ENCODE data around the gene MEIOSIN.

DNA sequence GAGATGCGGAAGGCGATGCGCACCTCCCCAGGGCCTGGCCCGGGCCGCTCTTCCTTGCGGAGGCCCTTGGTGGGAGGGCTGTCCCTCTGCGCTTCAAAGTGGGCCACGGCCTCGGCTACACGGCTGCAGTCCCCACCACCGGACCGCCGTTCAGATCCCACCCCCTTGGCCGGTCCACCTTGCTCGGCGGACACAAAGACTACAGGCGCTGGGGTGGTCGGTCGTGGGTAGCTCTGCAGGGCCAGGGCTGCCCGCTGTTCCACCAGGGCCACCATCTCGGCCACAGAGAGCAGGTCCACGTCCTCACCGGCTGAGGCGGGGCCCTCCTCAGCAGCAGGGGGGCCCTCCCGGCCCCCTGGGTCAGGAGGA lies 20.6 kb upstream of the MEIOSIN start:
- TF ChIP-seq, protein P1, sequence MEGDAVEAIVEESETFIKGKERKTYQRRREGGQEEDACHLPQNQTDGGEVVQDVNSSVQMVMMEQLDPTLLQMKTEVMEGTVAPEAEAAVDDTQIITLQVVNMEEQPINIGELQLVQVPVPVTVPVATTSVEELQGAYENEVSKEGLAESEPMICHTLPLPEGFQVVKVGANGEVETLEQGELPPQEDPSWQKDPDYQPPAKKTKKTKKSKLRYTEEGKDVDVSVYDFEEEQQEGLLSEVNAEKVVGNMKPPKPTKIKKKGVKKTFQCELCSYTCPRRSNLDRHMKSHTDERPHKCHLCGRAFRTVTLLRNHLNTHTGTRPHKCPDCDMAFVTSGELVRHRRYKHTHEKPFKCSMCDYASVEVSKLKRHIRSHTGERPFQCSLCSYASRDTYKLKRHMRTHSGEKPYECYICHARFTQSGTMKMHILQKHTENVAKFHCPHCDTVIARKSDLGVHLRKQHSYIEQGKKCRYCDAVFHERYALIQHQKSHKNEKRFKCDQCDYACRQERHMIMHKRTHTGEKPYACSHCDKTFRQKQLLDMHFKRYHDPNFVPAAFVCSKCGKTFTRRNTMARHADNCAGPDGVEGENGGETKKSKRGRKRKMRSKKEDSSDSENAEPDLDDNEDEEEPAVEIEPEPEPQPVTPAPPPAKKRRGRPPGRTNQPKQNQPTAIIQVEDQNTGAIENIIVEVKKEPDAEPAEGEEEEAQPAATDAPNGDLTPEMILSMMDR (conservative IDR thresholded peaks at IDR 0.05): no peak
- no peak for TF ChIP-seq EZH2 (IDR thresholded peaks at IDR 0.05; ENCODE audit: low read depth)

Data from PC-9 (cell line).